ENCODE measurements around the gene PCDH10. TPM values are rescaled to one million over a fixed set of nuclear protein-coding genes. Genes with fewer than 3 reads are reported as not detected.

Gene PCDH10
- total RNA-seq, 1 donor from 2014 or later: under 0.01 TPM

- no peak for DNase-seq (ENCODE audit: low read depth)
- no peak for FAIRE-seq
- TF ChIP-seq CTCF (IDR thresholded peaks at IDR 0.05; ENCODE audit: insufficient read depth, low read length, severe bottlenecking): no peak
- Histone ChIP-seq H3K4me3 (ENCODE audit: low read depth, low read length) (no peak overlapping the region), H3K27me3 (ENCODE audit: control insufficient read depth, insufficient read depth, low read length) (no peaks in the 10 kb centered on the region), H3K36me3 (ENCODE audit: control insufficient read depth, insufficient read depth, low read length) (no peaks in the 10 kb centered on the region)
Observed at GRCh38 chr4:133178956-133179355, 29.9 kb downstream of the PCDH10 start.

- no peak for DNase-seq (ENCODE audit: low read depth)
Observed at GRCh38 chr4:133186210-133186609, 37.1 kb downstream of the PCDH10 start.

GRCh38 chr4:133186845-133187244, 37.8 kb downstream of the PCDH10 start:
- Histone ChIP-seq H3K4me3 (ENCODE audit: low read depth, low read length) (no peak overlapping the region), H3K36me3 (ENCODE audit: control insufficient read depth, insufficient read depth, low read length) (no peaks in the 10 kb centered on the region), H3K27me3 (ENCODE audit: control insufficient read depth, insufficient read depth, low read length) (no peaks in the 10 kb centered on the region)
- TF ChIP-seq CTCF (IDR thresholded peaks at IDR 0.05; ENCODE audit: insufficient read depth, low read length, severe bottlenecking): no peak
- FAIRE-seq (no peak), DNase-seq (ENCODE audit: low read depth) (no peak)

More at GRCh38 chr4:133186210-133186609, 37.1 kb downstream of the PCDH10 start:
- TF ChIP-seq CTCF (IDR thresholded peaks at IDR 0.05; ENCODE audit: insufficient read depth, low read length, severe bottlenecking): no peak
- no peak for FAIRE-seq
- Histone ChIP-seq H3K4me3 (ENCODE audit: low read depth, low read length) (no peak overlapping the region), H3K27me3 (ENCODE audit: control insufficient read depth, insufficient read depth, low read length) (no peaks in the 10 kb centered on the region), H3K36me3 (ENCODE audit: control insufficient read depth, insufficient read depth, low read length) (no peaks in the 10 kb centered on the region)

- FAIRE-seq: no peak
- H3K4me3 ChIP-seq (ENCODE audit: low read depth, low read length): no peak overlapping the region
- H3K36me3 ChIP-seq (ENCODE audit: control insufficient read depth, insufficient read depth, low read length): no peaks in the 10 kb centered on the region
- TF ChIP-seq CTCF (IDR thresholded peaks at IDR 0.05; ENCODE audit: insufficient read depth, low read length, severe bottlenecking): no peak
- H3K27me3 ChIP-seq (ENCODE audit: control insufficient read depth, insufficient read depth, low read length): no peaks in the 10 kb centered on the region
- DNase-seq (ENCODE audit: low read depth): no peak
Observed at GRCh38 chr4:133188433-133189146, 39.5 kb downstream of the PCDH10 start.

GRCh38 chr4:133189147-133189517, 40.0 kb downstream of the PCDH10 start:
- H3K27me3 ChIP-seq (ENCODE audit: control insufficient read depth, insufficient read depth, low read length): no peaks in the 10 kb centered on the region
- no peak for TF ChIP-seq CTCF (IDR thresholded peaks at IDR 0.05; ENCODE audit: insufficient read depth, low read length, severe bottlenecking)
- no peak for FAIRE-seq
- DNase-seq (ENCODE audit: low read depth): no peak
- no peak overlapping the region for H3K4me3 ChIP-seq (ENCODE audit: low read depth, low read length)
- no peaks in the 10 kb centered on the region for H3K36me3 ChIP-seq (ENCODE audit: control insufficient read depth, insufficient read depth, low read length)

- Histone ChIP-seq H3K27me3 (ENCODE audit: control insufficient read depth, insufficient read depth, low read length) (no peaks in the 10 kb centered on the region), H3K36me3 (ENCODE audit: control insufficient read depth, insufficient read depth, low read length) (no peaks in the 10 kb centered on the region), H3K4me3 (ENCODE audit: low read depth, low read length) (no peak overlapping the region)
- TF ChIP-seq CTCF (IDR thresholded peaks at IDR 0.05; ENCODE audit: insufficient read depth, low read length, severe bottlenecking): no peak
- FAIRE-seq: no peak
- no peak for DNase-seq (ENCODE audit: low read depth)
Observed at GRCh38 chr4:133190098-133190497, 41.0 kb downstream of the PCDH10 start.
